ENCODE results near the gene TMEM94. TPM values are rescaled to one million over a fixed set of nuclear protein-coding genes. Genes with fewer than 3 reads are reported as not detected.
A peak's percentile ranks its signal among the peaks of the same experiment; 100 is the strongest.

Gene TMEM94
- total and polyA plus RNA-seq, 2 of the 13 experiments (the other 11 are each of a cell fraction or from before 2014, with no cell fraction given), result 32.6 to 134 TPM

DNA sequence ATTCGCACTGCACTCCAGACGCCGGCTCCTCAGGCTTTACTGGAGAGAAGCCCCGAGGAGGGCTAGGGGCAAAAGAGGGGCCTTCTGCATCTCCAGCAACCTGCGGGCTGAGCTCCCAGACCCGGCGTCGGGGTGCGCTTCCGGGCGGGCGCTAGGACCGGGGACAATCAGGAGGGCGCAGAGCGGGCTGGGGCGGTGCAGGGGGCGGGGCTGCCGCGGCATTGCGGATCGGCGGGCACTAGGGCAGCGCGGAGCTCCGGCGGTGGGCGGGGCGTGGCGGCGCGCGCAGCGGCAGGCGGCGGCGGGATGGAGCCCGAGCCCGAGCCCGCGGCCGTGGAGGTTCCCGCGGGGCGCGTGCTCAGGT lies 59.8 kb downstream of the TMEM94 start, which contains the start of gene TSEN54 (continued):
- TF ChIP-seq EP300 (IDR thresholded peaks at IDR 0.05; ENCODE audit: low read depth in 2 of 2, low read length in 2 of 2) (peak in 1 of 2 experiments; percentile 46; a peak in 2 of 4 replicates), EP300 (CRISPR knock-in tag; IDR thresholded peaks at IDR 0.05; ENCODE audit: borderline replicate concordance) (no peak), ZNF777 (CRISPR knock-in tag; IDR thresholded peaks at IDR 0.05) (peak; percentile 98), DNMT1 (CRISPR knock-in tag; IDR thresholded peaks at IDR 0.05) (no peak), TCF7 (IDR thresholded peaks at IDR 0.05; ENCODE audit: low read depth) (no peak; the same call in 1 of the 2 replicates), ZNF329 (CRISPR knock-in tag; IDR thresholded peaks at IDR 0.05; ENCODE audit: low read depth) (peak; percentile 19; the same call in 1 of the 2 replicates), GTF3A (CRISPR knock-in tag; conservative IDR thresholded peaks at IDR 0.05) (peak; percentile 23; the same call in 1 of the 2 replicates), TOPORS (CRISPR knock-in tag; IDR thresholded peaks at IDR 0.05) (peak; percentile 2; the same call in 1 of the 2 replicates), MEIS2 (CRISPR knock-in tag; IDR thresholded peaks at IDR 0.05) (peak; percentile 75), KDM4B (CRISPR knock-in tag; IDR thresholded peaks at IDR 0.05) (0 out of 2 replicates have a peak, but pooled peaks have one; percentile 27), FUBP1 (CRISPR knock-in tag; IDR thresholded peaks at IDR 0.05; ENCODE audit: borderline replicate concordance) (no peak), EHMT2 (IDR thresholded peaks at IDR 0.05; ENCODE audit: borderline replicate concordance, low read depth, low read length) (peak; percentile 73; the same call in 1 of the 2 replicates), DNMT3B (CRISPR knock-in tag; conservative IDR thresholded peaks at IDR 0.05) (no peak), ZNF784 (CRISPR knock-in tag; IDR thresholded peaks at IDR 0.05; ENCODE audit: borderline replicate concordance) (peak; percentile 9; the same call in 1 of the 2 replicates), ETV6 (CRISPR knock-in tag; conservative IDR thresholded peaks at IDR 0.05) (no peak)
- TF ChIP-seq, protein P1, sequence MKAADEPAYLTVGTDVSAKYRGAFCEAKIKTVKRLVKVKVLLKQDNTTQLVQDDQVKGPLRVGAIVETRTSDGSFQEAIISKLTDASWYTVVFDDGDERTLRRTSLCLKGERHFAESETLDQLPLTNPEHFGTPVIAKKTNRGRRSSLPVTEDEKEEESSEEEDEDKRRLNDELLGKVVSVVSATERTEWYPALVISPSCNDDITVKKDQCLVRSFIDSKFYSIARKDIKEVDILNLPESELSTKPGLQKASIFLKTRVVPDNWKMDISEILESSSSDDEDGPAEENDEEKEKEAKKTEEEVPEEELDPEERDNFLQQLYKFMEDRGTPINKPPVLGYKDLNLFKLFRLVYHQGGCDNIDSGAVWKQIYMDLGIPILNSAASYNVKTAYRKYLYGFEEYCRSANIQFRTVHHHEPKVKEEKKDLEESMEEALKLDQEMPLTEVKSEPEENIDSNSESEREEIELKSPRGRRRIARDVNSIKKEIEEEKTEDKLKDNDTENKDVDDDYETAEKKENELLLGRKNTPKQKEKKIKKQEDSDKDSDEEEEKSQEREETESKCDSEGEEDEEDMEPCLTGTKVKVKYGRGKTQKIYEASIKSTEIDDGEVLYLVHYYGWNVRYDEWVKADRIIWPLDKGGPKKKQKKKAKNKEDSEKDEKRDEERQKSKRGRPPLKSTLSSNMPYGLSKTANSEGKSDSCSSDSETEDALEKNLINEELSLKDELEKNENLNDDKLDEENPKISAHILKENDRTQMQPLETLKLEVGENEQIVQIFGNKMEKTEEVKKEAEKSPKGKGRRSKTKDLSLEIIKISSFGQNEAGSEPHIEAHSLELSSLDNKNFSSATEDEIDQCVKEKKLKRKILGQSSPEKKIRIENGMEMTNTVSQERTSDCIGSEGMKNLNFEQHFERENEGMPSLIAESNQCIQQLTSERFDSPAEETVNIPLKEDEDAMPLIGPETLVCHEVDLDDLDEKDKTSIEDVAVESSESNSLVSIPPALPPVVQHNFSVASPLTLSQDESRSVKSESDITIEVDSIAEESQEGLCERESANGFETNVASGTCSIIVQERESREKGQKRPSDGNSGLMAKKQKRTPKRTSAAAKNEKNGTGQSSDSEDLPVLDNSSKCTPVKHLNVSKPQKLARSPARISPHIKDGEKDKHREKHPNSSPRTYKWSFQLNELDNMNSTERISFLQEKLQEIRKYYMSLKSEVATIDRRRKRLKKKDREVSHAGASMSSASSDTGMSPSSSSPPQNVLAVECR (CRISPR knock-in tag; IDR thresholded peaks at IDR 0.05; ENCODE audit: borderline replicate concordance), result peak; percentile 64; the same call in 1 of the 2 replicates
- TF ChIP-seq, protein P2, sequence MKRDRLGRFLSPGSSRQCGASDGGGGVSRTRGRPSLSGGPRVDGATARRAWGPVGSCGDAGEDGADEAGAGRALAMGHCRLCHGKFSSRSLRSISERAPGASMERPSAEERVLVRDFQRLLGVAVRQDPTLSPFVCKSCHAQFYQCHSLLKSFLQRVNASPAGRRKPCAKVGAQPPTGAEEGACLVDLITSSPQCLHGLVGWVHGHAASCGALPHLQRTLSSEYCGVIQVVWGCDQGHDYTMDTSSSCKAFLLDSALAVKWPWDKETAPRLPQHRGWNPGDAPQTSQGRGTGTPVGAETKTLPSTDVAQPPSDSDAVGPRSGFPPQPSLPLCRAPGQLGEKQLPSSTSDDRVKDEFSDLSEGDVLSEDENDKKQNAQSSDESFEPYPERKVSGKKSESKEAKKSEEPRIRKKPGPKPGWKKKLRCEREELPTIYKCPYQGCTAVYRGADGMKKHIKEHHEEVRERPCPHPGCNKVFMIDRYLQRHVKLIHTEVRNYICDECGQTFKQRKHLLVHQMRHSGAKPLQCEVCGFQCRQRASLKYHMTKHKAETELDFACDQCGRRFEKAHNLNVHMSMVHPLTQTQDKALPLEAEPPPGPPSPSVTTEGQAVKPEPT (CRISPR knock-in tag; IDR thresholded peaks at IDR 0.05; ENCODE audit: low read depth), result no peak

Data from HepG2 (cell line).